GM23338 (cell line): Measurements from ENCODE around the gene UNC13C. TPM values are rescaled to one million over a fixed set of nuclear protein-coding genes. Genes with fewer than 3 reads are reported as not detected.

Experiments used
- ATAC-seq: fragments of 200-7000 bp; cut with Tn5 transposase; 3 replicates; pipeline ENCODE4 v1.9.1; 2020
- DNase-seq: peaks from one replicate; pipeline ENCODE4 v3.0.0-alpha.2; 2015; ENCODE audit warnings: low spot score
- H2AFZ ChIP-seq: fragments of 200-600 bp; sonication (generic); 2 replicates; pipeline ENCODE4 v1.8.0; 2016; ENCODE audit warnings: antibody characterized with exemption, mild to moderate bottlenecking, moderate library complexity
- H3F3A ChIP-seq: fragments of 200-600 bp; sonication (generic); replicated peaks from 2 replicates; pipeline ENCODE4 v1.8.0; 2017; ENCODE audit warnings: antibody characterized with exemption, mixed run types, low read depth
- H3K27ac ChIP-seq: fragments of 200-600 bp; sonication (generic); 2 replicates; pipeline ENCODE4 v1.6.1; 2016; ENCODE audit warnings: low read depth
- H3K27me3 ChIP-seq: fragments of 200-600 bp; sonication (generic); 2 replicates; pipeline ENCODE4 v1.8.0; 2016; ENCODE audit warnings: mild to moderate bottlenecking, mixed run types, moderate library complexity; ENCODE audit not compliant: insufficient read depth
- H3K36me3 ChIP-seq: fragments of 200-600 bp; sonication (generic); 2 replicates; pipeline ENCODE4 v1.8.0; 2016; ENCODE audit warnings: mild to moderate bottlenecking; ENCODE audit not compliant: insufficient read depth
- H3K4me1 ChIP-seq: fragments of 200-600 bp; sonication (generic); 2 replicates; pipeline ENCODE4 v1.8.0; 2016; ENCODE audit warnings: mild to moderate bottlenecking, moderate library complexity; ENCODE audit not compliant: insufficient read depth
- H3K4me2 ChIP-seq: fragments of 200-600 bp; sonication (generic); 2 replicates; pipeline ENCODE4 v1.7.1; 2017; ENCODE audit warnings: mixed run types
- H3K4me3 ChIP-seq: fragments of 200-600 bp; sonication (generic); 2 replicates; pipeline ENCODE4 v1.6.1; 2016; ENCODE audit warnings: mixed run types
- H3K79me2 ChIP-seq: fragments of 200-600 bp; sonication (generic); replicated peaks from 2 replicates; pipeline ENCODE4 v1.8.0; 2017; ENCODE audit warnings: mild to moderate bottlenecking; ENCODE audit not compliant: insufficient read depth
- H3K9me2 ChIP-seq: fragments of 200-600 bp; sonication (generic); 2 replicates; pipeline ENCODE4 v1.8.0; 2017; ENCODE audit not compliant: insufficient read depth
- H4K20me1 ChIP-seq: fragments of 200-600 bp; sonication (generic); replicated peaks from 2 replicates; pipeline ENCODE4 v1.8.0; 2017; ENCODE audit warnings: mild to moderate bottlenecking; ENCODE audit not compliant: insufficient read depth
- H3K27ac Mint-ChIP-seq: 2 replicates; pipeline ENCODE4 v1.8.0; 2020; ENCODE audit warnings: inconsistent platforms, mild to moderate bottlenecking, moderate library complexity, mixed read lengths
- H3K27me3 Mint-ChIP-seq: 3 replicates; pipeline ENCODE4 v1.8.0; 2022; ENCODE audit warnings: low read depth, mild to moderate bottlenecking, moderate library complexity, mixed read lengths, inconsistent platforms; ENCODE audit not compliant: insufficient read depth, poor library complexity
- H3K36me3 Mint-ChIP-seq: 3 replicates; pipeline ENCODE4 v1.8.0; 2021; ENCODE audit warnings: low read depth, mild to moderate bottlenecking, inconsistent platforms, moderate library complexity, mixed read lengths
- H3K4me1 Mint-ChIP-seq: 3 replicates; pipeline ENCODE4 v1.8.0; 2020; ENCODE audit warnings: mild to moderate bottlenecking, inconsistent platforms, mixed read lengths
- H3K4me3 Mint-ChIP-seq: 3 replicates; pipeline ENCODE4 v1.8.0; 2021; ENCODE audit warnings: moderate library complexity, mild to moderate bottlenecking, inconsistent platforms, mixed read lengths
- H3K9me3 Mint-ChIP-seq: 3 replicates; pipeline ENCODE4 v1.8.0; 2020; ENCODE audit warnings: moderate library complexity, mild to moderate bottlenecking, inconsistent platforms, mixed read lengths
- CREB1 ChIP-seq: fragments of 250-450 bp; sonication (Bioruptor Pico); IDR thresholded peaks from 2 replicates; pipeline ENCODE4 v1.5.0; 2020; ENCODE audit warnings: low read depth, mild to moderate bottlenecking, moderate library complexity
- EZH2 ChIP-seq: fragments of 200-600 bp; sonication (generic); IDR thresholded peaks from one replicate; pipeline ENCODE4 v1.8.0; 2017; ENCODE audit warnings: antibody characterized with exemption, mild to moderate bottlenecking, low read depth; ENCODE audit not compliant: unreplicated experiment
- EZH2phosphoT487 ChIP-seq: fragments of 200-600 bp; sonication (generic); IDR thresholded peaks from one replicate; pipeline ENCODE4 v1.8.1; 2018; ENCODE audit warnings: antibody characterized with exemption; ENCODE audit not compliant: unreplicated experiment
- NANOG ChIP-seq: IDR thresholded peaks from 2 replicates; pipeline ENCODE4 v1.6.1; 2016; ENCODE audit warnings: antibody characterized with exemption, borderline replicate concordance
- POLR2AphosphoS5 ChIP-seq: IDR thresholded peaks from 2 replicates; pipeline ENCODE4 v1.6.1; 2016; ENCODE audit warnings: antibody characterized with exemption, low read depth
- ZNF331 ChIP-seq: fragments of 250-450 bp; sonication (Bioruptor Pico); IDR thresholded peaks from 2 replicates; pipeline ENCODE4 v1.5.0; 2020; ENCODE audit warnings: low read depth, mild to moderate bottlenecking, moderate library complexity
- polyA plus RNA-seq: library from polyadenylated mRNA; unstranded; fragments of >200 nt; fragmentation: Nextera tagmentation; extraction: Ambion mirVana; gene quantifications from 2 replicates; pipeline ENCODE4 v1.2.1, GENCODE V29; 2016
- total RNA-seq: library from RNA; depleted of rRNA; stranded (reverse); fragments of >200 nt; shearing (Covaris generic); gene quantifications from 2 replicates; pipeline ENCODE4 v1.2.3, GENCODE V29; 2014
- TF ChIP-seq, protein P1 (sequence below): fragments of 250-450 bp; sonication (Bioruptor Pico); IDR thresholded peaks from 2 replicates; pipeline ENCODE4 v1.5.0; 2020; ENCODE audit warnings: mild to moderate bottlenecking, moderate library complexity
- TF ChIP-seq, protein P2 (sequence below), 2 experiments: fragments of 200-600 bp in 1 of 2; sonication (generic) in 1 of 2; conservative IDR thresholded peaks; 2 replicates each; pipeline versions ENCODE4 v1.5.1 to v1.6.1; 2016 to 2017; ENCODE audit warnings: antibody characterized with exemption in 2 of 2, low read depth in 2 of 2, mild to moderate bottlenecking in 2 of 2, moderate library complexity in 1 of 2
- TF ChIP-seq, protein P3 (sequence below): IDR thresholded peaks from one replicate; pipeline ENCODE4 v1.6.1; 2018; ENCODE audit warnings: antibody characterized with exemption; ENCODE audit not compliant: unreplicated experiment
- TF ChIP-seq, protein P4 (sequence below): IDR thresholded peaks from 2 replicates; pipeline ENCODE4 v1.6.1; 2016; ENCODE audit warnings: antibody characterized with exemption

UNC13C gene
- total and polyA plus RNA-seq, 2 experiments from 2014 or later, result 0.03 TPM; not detected in 1

GRCh38 chr15:54029081-54029480 lies 50.8 kb downstream of the UNC13C start:
- peaks cover 5% of the 10 kb centered on the region for H3K27me3 Mint-ChIP-seq
- H2AFZ ChIP-seq, result no peak overlapping the region
- no peak overlapping the region for H3K27ac ChIP-seq
- H3K4me1 ChIP-seq, result no peaks in the 10 kb centered on the region
- no peak overlapping the region for H3K4me2 ChIP-seq
- H3K36me3 ChIP-seq, result no peaks in the 10 kb centered on the region; the same call in 1 of the 2 replicates
- no peaks in the 10 kb centered on the region for H3K9me2 ChIP-seq
- H3K27me3 ChIP-seq, result no peaks in the 10 kb centered on the region
- TF ChIP-seq CREB1 (CRISPR knock-in tag) (no peak), POLR2AphosphoS5 (no peak), EZH2phosphoT487 (no peak), NANOG (no peak), EZH2 (no peak), ZNF331 (CRISPR knock-in tag) (no peak)
- TF ChIP-seq, protein P1, sequence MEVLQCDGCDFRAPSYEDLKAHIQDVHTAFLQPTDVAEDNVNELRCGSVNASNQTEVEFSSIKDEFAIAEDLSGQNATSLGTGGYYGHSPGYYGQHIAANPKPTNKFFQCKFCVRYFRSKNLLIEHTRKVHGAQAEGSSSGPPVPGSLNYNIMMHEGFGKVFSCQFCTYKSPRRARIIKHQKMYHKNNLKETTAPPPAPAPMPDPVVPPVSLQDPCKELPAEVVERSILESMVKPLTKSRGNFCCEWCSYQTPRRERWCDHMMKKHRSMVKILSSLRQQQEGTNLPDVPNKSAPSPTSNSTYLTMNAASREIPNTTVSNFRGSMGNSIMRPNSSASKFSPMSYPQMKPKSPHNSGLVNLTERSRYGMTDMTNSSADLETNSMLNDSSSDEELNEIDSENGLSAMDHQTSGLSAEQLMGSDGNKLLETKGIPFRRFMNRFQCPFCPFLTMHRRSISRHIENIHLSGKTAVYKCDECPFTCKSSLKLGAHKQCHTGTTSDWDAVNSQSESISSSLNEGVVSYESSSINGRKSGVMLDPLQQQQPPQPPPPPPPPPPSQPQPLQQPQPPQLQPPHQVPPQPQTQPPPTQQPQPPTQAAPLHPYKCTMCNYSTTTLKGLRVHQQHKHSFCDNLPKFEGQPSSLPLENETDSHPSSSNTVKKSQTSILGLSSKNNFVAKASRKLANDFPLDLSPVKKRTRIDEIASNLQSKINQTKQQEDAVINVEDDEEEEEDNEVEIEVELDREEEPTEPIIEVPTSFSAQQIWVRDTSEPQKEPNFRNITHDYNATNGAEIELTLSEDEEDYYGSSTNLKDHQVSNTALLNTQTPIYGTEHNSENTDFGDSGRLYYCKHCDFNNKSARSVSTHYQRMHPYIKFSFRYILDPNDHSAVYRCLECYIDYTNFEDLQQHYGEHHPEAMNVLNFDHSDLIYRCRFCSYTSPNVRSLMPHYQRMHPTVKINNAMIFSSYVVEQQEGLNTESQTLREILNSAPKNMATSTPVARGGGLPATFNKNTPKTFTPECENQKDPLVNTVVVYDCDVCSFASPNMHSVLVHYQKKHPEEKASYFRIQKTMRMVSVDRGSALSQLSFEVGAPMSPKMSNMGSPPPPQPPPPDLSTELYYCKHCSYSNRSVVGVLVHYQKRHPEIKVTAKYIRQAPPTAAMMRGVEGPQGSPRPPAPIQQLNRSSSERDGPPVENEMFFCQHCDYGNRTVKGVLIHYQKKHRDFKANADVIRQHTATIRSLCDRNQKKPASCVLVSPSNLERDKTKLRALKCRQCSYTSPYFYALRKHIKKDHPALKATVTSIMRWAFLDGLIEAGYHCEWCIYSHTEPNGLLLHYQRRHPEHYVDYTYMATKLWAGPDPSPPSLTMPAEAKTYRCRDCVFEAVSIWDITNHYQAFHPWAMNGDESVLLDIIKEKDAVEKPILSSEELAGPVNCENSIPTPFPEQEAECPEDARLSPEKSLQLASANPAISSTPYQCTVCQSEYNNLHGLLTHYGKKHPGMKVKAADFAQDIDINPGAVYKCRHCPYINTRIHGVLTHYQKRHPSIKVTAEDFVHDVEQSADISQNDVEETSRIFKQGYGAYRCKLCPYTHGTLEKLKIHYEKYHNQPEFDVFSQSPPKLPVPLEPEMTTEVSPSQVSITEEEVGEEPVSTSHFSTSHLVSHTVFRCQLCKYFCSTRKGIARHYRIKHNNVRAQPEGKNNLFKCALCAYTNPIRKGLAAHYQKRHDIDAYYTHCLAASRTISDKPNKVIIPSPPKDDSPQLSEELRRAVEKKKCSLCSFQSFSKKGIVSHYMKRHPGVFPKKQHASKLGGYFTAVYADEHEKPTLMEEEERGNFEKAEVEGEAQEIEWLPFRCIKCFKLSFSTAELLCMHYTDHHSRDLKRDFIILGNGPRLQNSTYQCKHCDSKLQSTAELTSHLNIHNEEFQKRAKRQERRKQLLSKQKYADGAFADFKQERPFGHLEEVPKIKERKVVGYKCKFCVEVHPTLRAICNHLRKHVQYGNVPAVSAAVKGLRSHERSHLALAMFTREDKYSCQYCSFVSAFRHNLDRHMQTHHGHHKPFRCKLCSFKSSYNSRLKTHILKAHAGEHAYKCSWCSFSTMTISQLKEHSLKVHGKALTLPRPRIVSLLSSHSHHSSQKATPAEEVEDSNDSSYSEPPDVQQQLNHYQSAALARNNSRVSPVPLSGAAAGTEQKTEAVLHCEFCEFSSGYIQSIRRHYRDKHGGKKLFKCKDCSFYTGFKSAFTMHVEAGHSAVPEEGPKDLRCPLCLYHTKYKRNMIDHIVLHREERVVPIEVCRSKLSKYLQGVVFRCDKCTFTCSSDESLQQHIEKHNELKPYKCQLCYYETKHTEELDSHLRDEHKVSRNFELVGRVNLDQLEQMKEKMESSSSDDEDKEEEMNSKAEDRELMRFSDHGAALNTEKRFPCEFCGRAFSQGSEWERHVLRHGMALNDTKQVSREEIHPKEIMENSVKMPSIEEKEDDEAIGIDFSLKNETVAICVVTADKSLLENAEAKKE (CRISPR knock-in tag), result no peak
- TF ChIP-seq, protein P2, sequence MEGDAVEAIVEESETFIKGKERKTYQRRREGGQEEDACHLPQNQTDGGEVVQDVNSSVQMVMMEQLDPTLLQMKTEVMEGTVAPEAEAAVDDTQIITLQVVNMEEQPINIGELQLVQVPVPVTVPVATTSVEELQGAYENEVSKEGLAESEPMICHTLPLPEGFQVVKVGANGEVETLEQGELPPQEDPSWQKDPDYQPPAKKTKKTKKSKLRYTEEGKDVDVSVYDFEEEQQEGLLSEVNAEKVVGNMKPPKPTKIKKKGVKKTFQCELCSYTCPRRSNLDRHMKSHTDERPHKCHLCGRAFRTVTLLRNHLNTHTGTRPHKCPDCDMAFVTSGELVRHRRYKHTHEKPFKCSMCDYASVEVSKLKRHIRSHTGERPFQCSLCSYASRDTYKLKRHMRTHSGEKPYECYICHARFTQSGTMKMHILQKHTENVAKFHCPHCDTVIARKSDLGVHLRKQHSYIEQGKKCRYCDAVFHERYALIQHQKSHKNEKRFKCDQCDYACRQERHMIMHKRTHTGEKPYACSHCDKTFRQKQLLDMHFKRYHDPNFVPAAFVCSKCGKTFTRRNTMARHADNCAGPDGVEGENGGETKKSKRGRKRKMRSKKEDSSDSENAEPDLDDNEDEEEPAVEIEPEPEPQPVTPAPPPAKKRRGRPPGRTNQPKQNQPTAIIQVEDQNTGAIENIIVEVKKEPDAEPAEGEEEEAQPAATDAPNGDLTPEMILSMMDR (conservative IDR thresholded peaks at IDR 0.05; ENCODE audit: low read depth in 2 of 2), result no peak
- TF ChIP-seq, protein P3, sequence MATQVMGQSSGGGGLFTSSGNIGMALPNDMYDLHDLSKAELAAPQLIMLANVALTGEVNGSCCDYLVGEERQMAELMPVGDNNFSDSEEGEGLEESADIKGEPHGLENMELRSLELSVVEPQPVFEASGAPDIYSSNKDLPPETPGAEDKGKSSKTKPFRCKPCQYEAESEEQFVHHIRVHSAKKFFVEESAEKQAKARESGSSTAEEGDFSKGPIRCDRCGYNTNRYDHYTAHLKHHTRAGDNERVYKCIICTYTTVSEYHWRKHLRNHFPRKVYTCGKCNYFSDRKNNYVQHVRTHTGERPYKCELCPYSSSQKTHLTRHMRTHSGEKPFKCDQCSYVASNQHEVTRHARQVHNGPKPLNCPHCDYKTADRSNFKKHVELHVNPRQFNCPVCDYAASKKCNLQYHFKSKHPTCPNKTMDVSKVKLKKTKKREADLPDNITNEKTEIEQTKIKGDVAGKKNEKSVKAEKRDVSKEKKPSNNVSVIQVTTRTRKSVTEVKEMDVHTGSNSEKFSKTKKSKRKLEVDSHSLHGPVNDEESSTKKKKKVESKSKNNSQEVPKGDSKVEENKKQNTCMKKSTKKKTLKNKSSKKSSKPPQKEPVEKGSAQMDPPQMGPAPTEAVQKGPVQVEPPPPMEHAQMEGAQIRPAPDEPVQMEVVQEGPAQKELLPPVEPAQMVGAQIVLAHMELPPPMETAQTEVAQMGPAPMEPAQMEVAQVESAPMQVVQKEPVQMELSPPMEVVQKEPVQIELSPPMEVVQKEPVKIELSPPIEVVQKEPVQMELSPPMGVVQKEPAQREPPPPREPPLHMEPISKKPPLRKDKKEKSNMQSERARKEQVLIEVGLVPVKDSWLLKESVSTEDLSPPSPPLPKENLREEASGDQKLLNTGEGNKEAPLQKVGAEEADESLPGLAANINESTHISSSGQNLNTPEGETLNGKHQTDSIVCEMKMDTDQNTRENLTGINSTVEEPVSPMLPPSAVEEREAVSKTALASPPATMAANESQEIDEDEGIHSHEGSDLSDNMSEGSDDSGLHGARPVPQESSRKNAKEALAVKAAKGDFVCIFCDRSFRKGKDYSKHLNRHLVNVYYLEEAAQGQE, result no peak
- TF ChIP-seq, protein P4, sequence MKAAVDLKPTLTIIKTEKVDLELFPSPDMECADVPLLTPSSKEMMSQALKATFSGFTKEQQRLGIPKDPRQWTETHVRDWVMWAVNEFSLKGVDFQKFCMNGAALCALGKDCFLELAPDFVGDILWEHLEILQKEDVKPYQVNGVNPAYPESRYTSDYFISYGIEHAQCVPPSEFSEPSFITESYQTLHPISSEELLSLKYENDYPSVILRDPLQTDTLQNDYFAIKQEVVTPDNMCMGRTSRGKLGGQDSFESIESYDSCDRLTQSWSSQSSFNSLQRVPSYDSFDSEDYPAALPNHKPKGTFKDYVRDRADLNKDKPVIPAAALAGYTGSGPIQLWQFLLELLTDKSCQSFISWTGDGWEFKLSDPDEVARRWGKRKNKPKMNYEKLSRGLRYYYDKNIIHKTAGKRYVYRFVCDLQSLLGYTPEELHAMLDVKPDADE, result no peak
- H3K27ac Mint-ChIP-seq, result no peak overlapping the region
- H3K4me3 ChIP-seq, result no peak overlapping the region
- no peaks in the 10 kb centered on the region for H3K79me2 ChIP-seq
- ATAC-seq (no peak), DNase-seq (no peak)
- H3K36me3 Mint-ChIP-seq, result no peaks in the 10 kb centered on the region; the same call in 2 of the 3 replicates
- H3K4me1 Mint-ChIP-seq, result peaks cover 6% of the 10 kb centered on the region
- no peaks in the 10 kb centered on the region for H3F3A ChIP-seq
- no peaks in the 10 kb centered on the region for H4K20me1 ChIP-seq
- no peak overlapping the region for H3K4me3 Mint-ChIP-seq
- H3K9me3 Mint-ChIP-seq, result peaks cover 50% of the 10 kb centered on the region
